HEK293 (cell line): Measurements from ENCODE around the gene PDZD2.

ENCODE experiments used
- ZNF274 ChIP-seq, 2 experiments: fragments of 200-500 bp in 1 of 2; fragments of 450-650 bp in 1 of 2; sonication (Bioruptor generic) in 1 of 2; formaldehyde crosslinking in 1 of 2; IDR thresholded peaks; 2 replicates each; pipeline versions ENCODE4 v1.5.1 to v1.6.1; 2014 to 2016; ENCODE audit warnings: borderline replicate concordance in 1 of 2, inconsistent platforms in 1 of 2, low read length in 1 of 2, missing biosample characterization in 1 of 2, missing genetic modification characterization in 1 of 2
- ZNF549 ChIP-seq: fragments of 450-650 bp; IDR thresholded peaks from 2 replicates; pipeline ENCODE4 v1.5.1; 2018; ENCODE audit warnings: missing biosample characterization, missing genetic modification characterization, mild to moderate bottlenecking, inconsistent platforms, moderate library complexity
- TF ChIP-seq, protein P1 (sequence below): fragments of 450-650 bp; IDR thresholded peaks from 2 replicates; pipeline ENCODE4 v1.5.1; 2018; ENCODE audit warnings: missing biosample characterization, mild to moderate bottlenecking, missing genetic modification characterization
- TF ChIP-seq, protein P2 (sequence below): fragments of 450-650 bp; formaldehyde crosslinking; IDR thresholded peaks from 2 replicates; pipeline ENCODE4 v1.5.1; 2016; ENCODE audit warnings: missing biosample characterization, missing genetic modification characterization

DNA sequence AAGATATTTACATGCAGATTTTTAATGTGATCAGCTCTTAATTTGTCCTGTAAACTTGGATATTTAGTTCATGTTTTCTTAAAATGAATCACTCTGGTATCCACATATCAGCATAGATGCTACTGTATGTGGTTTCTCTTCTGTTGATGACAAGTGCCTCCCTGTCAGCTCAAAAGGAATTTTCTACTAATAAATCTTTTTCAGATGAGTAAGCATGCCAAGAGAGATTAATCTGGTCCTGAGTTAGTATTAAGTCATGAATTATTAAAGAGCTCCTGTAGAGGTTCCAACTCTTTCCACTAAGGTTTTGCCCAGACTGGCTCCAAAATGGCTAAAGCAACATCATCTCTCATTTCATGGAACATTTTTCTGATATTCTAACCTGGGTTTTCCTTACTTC, 406.0 kb downstream of the PDZD2 start:
- TF ChIP-seq, protein P1, sequence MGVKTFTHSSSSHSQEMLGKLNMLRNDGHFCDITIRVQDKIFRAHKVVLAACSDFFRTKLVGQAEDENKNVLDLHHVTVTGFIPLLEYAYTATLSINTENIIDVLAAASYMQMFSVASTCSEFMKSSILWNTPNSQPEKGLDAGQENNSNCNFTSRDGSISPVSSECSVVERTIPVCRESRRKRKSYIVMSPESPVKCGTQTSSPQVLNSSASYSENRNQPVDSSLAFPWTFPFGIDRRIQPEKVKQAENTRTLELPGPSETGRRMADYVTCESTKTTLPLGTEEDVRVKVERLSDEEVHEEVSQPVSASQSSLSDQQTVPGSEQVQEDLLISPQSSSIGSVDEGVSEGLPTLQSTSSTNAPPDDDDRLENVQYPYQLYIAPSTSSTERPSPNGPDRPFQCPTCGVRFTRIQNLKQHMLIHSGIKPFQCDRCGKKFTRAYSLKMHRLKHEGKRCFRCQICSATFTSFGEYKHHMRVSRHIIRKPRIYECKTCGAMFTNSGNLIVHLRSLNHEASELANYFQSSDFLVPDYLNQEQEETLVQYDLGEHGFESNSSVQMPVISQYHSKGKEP (tag by site-specific recombination), result no peak
- TF ChIP-seq ZNF549 (tag by site-specific recombination), result no peak
- no peak for TF ChIP-seq ZNF274 (IDR thresholded peaks at IDR 0.05; ENCODE audit: low read length)
- no peak for TF ChIP-seq ZNF274 (tag by site-specific recombination; IDR thresholded peaks at IDR 0.05; ENCODE audit: borderline replicate concordance)
- TF ChIP-seq, protein P2, sequence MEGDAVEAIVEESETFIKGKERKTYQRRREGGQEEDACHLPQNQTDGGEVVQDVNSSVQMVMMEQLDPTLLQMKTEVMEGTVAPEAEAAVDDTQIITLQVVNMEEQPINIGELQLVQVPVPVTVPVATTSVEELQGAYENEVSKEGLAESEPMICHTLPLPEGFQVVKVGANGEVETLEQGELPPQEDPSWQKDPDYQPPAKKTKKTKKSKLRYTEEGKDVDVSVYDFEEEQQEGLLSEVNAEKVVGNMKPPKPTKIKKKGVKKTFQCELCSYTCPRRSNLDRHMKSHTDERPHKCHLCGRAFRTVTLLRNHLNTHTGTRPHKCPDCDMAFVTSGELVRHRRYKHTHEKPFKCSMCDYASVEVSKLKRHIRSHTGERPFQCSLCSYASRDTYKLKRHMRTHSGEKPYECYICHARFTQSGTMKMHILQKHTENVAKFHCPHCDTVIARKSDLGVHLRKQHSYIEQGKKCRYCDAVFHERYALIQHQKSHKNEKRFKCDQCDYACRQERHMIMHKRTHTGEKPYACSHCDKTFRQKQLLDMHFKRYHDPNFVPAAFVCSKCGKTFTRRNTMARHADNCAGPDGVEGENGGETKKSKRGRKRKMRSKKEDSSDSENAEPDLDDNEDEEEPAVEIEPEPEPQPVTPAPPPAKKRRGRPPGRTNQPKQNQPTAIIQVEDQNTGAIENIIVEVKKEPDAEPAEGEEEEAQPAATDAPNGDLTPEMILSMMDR, result no peak
